H9 (cell line): ENCODE results near the gene CMTM8. TPM values are rescaled to one million over a fixed set of nuclear protein-coding genes. Genes with fewer than 3 reads are reported as not detected.

Experiments
- DNase-seq: peaks from one replicate; pipeline ENCODE4 v3.0.0-alpha.2; 2017
- H2AFZ ChIP-seq: one replicate; pipeline ENCODE4 v1.6.1; 2013; ENCODE audit warnings: mild to moderate bottlenecking, low read length, control low read depth, moderate library complexity
- H2AK5ac ChIP-seq: 2 replicates; pipeline ENCODE4 v1.6.1; 2013; ENCODE audit warnings: low read length, control low read depth, mixed read lengths; ENCODE audit not compliant: insufficient read length
- H2BK120ac ChIP-seq: one replicate; pipeline ENCODE4 v1.6.1; 2013; ENCODE audit warnings: low read depth, mild to moderate bottlenecking, low read length, control low read depth, inconsistent platforms; ENCODE audit not compliant: poor library complexity, severe bottlenecking
- H2BK12ac ChIP-seq: 2 replicates; pipeline ENCODE4 v1.6.1; 2013; ENCODE audit warnings: low read length, control low read depth, mixed read lengths, low read depth; ENCODE audit not compliant: insufficient read length
- H2BK15ac ChIP-seq: 2 replicates; pipeline ENCODE4 v1.6.1; 2013; ENCODE audit warnings: low read depth, low read length, control low read depth
- H2BK20ac ChIP-seq: one replicate; pipeline ENCODE4 v1.6.1; 2013; ENCODE audit warnings: low read depth, mild to moderate bottlenecking, low read length, control low read depth, inconsistent platforms; ENCODE audit not compliant: poor library complexity, severe bottlenecking
- H2BK5ac ChIP-seq: 2 replicates; pipeline ENCODE4 v1.6.1; 2013; ENCODE audit warnings: low read length, control low read depth, mixed read lengths; ENCODE audit not compliant: insufficient read length
- H3K14ac ChIP-seq: 2 replicates; pipeline ENCODE4 v1.6.1; 2013; ENCODE audit warnings: low read length, control low read depth; ENCODE audit not compliant: insufficient read depth
- H3K18ac ChIP-seq: 2 replicates; pipeline ENCODE4 v1.6.1; 2013; ENCODE audit warnings: low read depth, mild to moderate bottlenecking, mixed read lengths, low read length, control low read depth; ENCODE audit not compliant: insufficient read length
- H3K23ac ChIP-seq: 2 replicates; pipeline ENCODE4 v1.6.1; 2013; ENCODE audit warnings: low read length, control low read depth, mixed read lengths, low read depth; ENCODE audit not compliant: insufficient read length
- H3K23me2 ChIP-seq: 2 replicates; pipeline ENCODE4 v1.6.1; 2013; ENCODE audit warnings: low read depth, mild to moderate bottlenecking, mixed read lengths, low read length, control low read depth; ENCODE audit not compliant: insufficient read length, poor library complexity, severe bottlenecking
- H3K27ac ChIP-seq: 2 replicates; pipeline ENCODE4 v1.5.1; 2013; ENCODE audit warnings: low read length, control low read depth, mixed read lengths, low read depth; ENCODE audit not compliant: insufficient read length
- H3K27me3 ChIP-seq: 2 replicates; pipeline ENCODE4 v1.6.1; 2013; ENCODE audit warnings: low read length, control low read depth, inconsistent platforms; ENCODE audit not compliant: insufficient read depth
- H3K4ac ChIP-seq: 2 replicates; pipeline ENCODE4 v1.6.1; 2013; ENCODE audit warnings: low read depth, mild to moderate bottlenecking, control low read depth, inconsistent platforms, low read length, moderate library complexity
- H3K4me1 ChIP-seq: 2 replicates; pipeline ENCODE4 v1.6.1; 2013; ENCODE audit warnings: low read length, control low read depth, inconsistent platforms; ENCODE audit not compliant: insufficient read depth
- H3K4me2 ChIP-seq: 2 replicates; pipeline ENCODE4 v1.6.1; 2013; ENCODE audit warnings: low read length, control low read depth, mixed read lengths; ENCODE audit not compliant: insufficient read length, insufficient read depth
- H3K56ac ChIP-seq: 2 replicates; pipeline ENCODE4 v1.6.1; 2013; ENCODE audit warnings: low read depth, mild to moderate bottlenecking, mixed read lengths, low read length, control low read depth; ENCODE audit not compliant: insufficient read length
- H3K79me1 ChIP-seq: 2 replicates; pipeline ENCODE4 v1.6.1; 2013; ENCODE audit warnings: low read depth, mild to moderate bottlenecking, moderate library complexity, low read length, control low read depth, inconsistent platforms; ENCODE audit not compliant: insufficient read depth, poor library complexity, severe bottlenecking
- H3K79me2 ChIP-seq: 2 replicates; pipeline ENCODE4 v1.6.1; 2013; ENCODE audit warnings: low read length, control low read depth, inconsistent platforms; ENCODE audit not compliant: insufficient read depth
- H3K9ac ChIP-seq: 2 replicates; pipeline ENCODE4 v1.6.1; 2013; ENCODE audit warnings: low read length, control low read depth, mixed read lengths; ENCODE audit not compliant: insufficient read length; ENCODE audit errors: extremely low read depth
- H3K9me3 ChIP-seq: one replicate; pipeline ENCODE4 v1.6.1; 2013; ENCODE audit warnings: low read depth, low read length, inconsistent platforms; ENCODE audit not compliant: control insufficient read depth
- H3T11ph ChIP-seq: one replicate; pipeline ENCODE4 v1.6.1; 2013; ENCODE audit warnings: mild to moderate bottlenecking, low read length, control low read depth, inconsistent platforms
- H4K20me1 ChIP-seq: one replicate; pipeline ENCODE4 v1.6.1; 2013; ENCODE audit not compliant: control insufficient read depth, insufficient read length, insufficient read depth
- H4K5ac ChIP-seq: 2 replicates; pipeline ENCODE4 v1.6.1; 2013; ENCODE audit warnings: low read depth, mild to moderate bottlenecking, mixed read lengths, low read length, control low read depth; ENCODE audit not compliant: insufficient read length
- H4K8ac ChIP-seq: replicated peaks from 2 replicates; pipeline ENCODE4 v1.6.1; 2013; ENCODE audit warnings: low read length, control low read depth, mixed read lengths, low read depth; ENCODE audit not compliant: insufficient read length
- H4K91ac ChIP-seq: 2 replicates; pipeline ENCODE4 v1.6.1; 2013; ENCODE audit warnings: low read depth, mild to moderate bottlenecking, moderate library complexity, mixed read lengths, low read length, control low read depth; ENCODE audit not compliant: insufficient read length
- H3K27ac Mint-ChIP-seq, 3 experiments: 2 replicates in 2 of 3; 3 replicates in 1 of 3; pipeline ENCODE4 v1.8.0; 2020 to 2021; ENCODE audit warnings: mixed read lengths in 3 of 3, mild to moderate bottlenecking in 1 of 3, moderate library complexity in 1 of 3
- H3K27me3 Mint-ChIP-seq: 2 replicates; pipeline ENCODE4 v1.8.0; 2021; ENCODE audit warnings: low read depth, mild to moderate bottlenecking, moderate library complexity, mixed read lengths
- H3K36me3 Mint-ChIP-seq, 3 experiments: 2 replicates in 2 of 3; 3 replicates in 1 of 3; pipeline ENCODE4 v1.8.0; 2020 to 2021; ENCODE audit warnings: low read depth in 3 of 3, mixed read lengths in 3 of 3; ENCODE audit not compliant: insufficient read depth in 1 of 3
- H3K4me1 Mint-ChIP-seq, 2 experiments: 2 replicates each; pipeline ENCODE4 v1.8.0; 2020; ENCODE audit warnings: mixed read lengths in 2 of 2
- H3K4me3 Mint-ChIP-seq, 2 experiments: 2 replicates in 1 of 2; 3 replicates in 1 of 2; pipeline ENCODE4 v1.8.0; 2020 to 2021; ENCODE audit warnings: mild to moderate bottlenecking in 2 of 2, mixed read lengths in 2 of 2, moderate library complexity in 1 of 2
- H3K9me3 Mint-ChIP-seq, 2 experiments: 2 replicates in 1 of 2; 3 replicates in 1 of 2; pipeline ENCODE4 v1.8.0; 2020; ENCODE audit warnings: mild to moderate bottlenecking in 2 of 2, mixed read lengths in 2 of 2, moderate library complexity in 1 of 2
- CTCF ChIP-seq: fragments of 200-600 bp; sonication (generic); conservative IDR thresholded peaks from 3 replicates; pipeline ENCODE4 v1.8.0; 2021; ENCODE audit warnings: antibody characterized with exemption, mild to moderate bottlenecking
- WGBS: extraction: QIAGEN DNeasy Blood & Tissue Kit; methylation state at CpG from one replicate; pipeline ENCODE4 v1.1.7; 2013; ENCODE audit warnings: missing lambda C conversion rate, low lambda C conversion rate, mixed read lengths; ENCODE audit not compliant: insufficient read length; ENCODE audit errors: extremely low coverage; 5-methylcytosine and 5-hydroxymethylcytosine counted together
- total RNA-seq: library from RNA; stranded (reverse); gene quantifications from 2 replicates; pipeline ENCODE4 v1.2.1, GENCODE V29; 2021

Gene CMTM8
- total RNA-seq, 1 experiment from 2014 or later: 4.0 TPM

DNA sequence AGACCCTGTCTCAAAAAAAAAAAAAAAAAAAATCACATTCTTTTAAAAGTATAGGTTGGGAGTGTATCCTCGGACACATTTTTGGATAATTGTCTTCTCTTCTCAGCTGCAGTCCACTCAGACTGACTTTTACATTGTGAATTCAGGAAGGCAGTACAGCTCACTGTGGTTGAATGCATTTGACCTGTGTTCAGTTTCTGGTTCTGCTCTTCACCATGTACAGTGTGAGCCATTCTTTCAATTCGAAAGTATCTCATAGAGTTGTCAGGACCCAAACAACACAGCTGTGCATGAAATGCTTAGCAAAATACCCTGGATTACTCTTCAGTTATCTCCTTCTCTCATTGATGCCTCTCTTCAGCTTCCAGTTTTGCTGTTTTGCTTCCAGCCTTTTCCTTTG lies 5.0 kb downstream of the CMTM8 start:
- no peak for DNase-seq
- no peak overlapping the region for H2BK5ac ChIP-seq
- no peak overlapping the region for H4K8ac ChIP-seq
- H3K27ac ChIP-seq: no peak overlapping the region
- no peak overlapping the region for H2BK120ac ChIP-seq
- H2AK5ac ChIP-seq: no peak overlapping the region
- no peak overlapping the region for H2BK12ac ChIP-seq
- Mint-ChIP-seq H3K9me3 (no peaks in the 10 kb centered on the region), H3K4me3 (no peak overlapping the region), H3K4me1 (peaks cover 16 to 23% of the 10 kb centered on the region in 2 experiments), H3K27ac (no peak overlapping the region), H3K36me3 (peaks cover 0 to 4% (median 2%) of the 10 kb centered on the region in 3 experiments; a peak in 2 of 7 replicates), H3K27me3 (peaks cover 15% of the 10 kb centered on the region)
- no peak overlapping the region for H2BK20ac ChIP-seq
- H3K4me2 ChIP-seq: no peak overlapping the region
- H2AFZ ChIP-seq: no peak overlapping the region
- peaks cover 4% of the 10 kb centered on the region; the same call in 1 of the 2 replicates for H3K27me3 ChIP-seq
- no peaks in the 10 kb centered on the region for H3K79me1 ChIP-seq
- H3K23me2 ChIP-seq: peaks cover 6% of the 10 kb centered on the region
- no peak overlapping the region for H3K23ac ChIP-seq
- WGBS: no CpG with 5 or more reads among the region's 2 CpGs
- no peak overlapping the region for H2BK15ac ChIP-seq
- H3T11ph ChIP-seq: no peak overlapping the region
- H4K20me1 ChIP-seq: no peaks in the 10 kb centered on the region
- TF ChIP-seq CTCF: no peak
- no peak overlapping the region for H4K5ac ChIP-seq
- H3K9me3 ChIP-seq: no peaks in the 10 kb centered on the region
- H3K4me1 ChIP-seq: peaks cover 6% of the 10 kb centered on the region; the same call in 1 of the 2 replicates
- no peak overlapping the region for H3K9ac ChIP-seq
- no peak overlapping the region for H4K91ac ChIP-seq
- no peak overlapping the region for H3K56ac ChIP-seq
- no peak overlapping the region for H3K14ac ChIP-seq
- peaks cover 3% of the 10 kb centered on the region; the same call in 1 of the 2 replicates for H3K79me2 ChIP-seq
- no peak overlapping the region for H3K18ac ChIP-seq
- H3K4ac ChIP-seq: no peak overlapping the region
